Stimulated activated CD4-positive, alpha-beta T cell treated with anti-CD3 and anti-CD28 coated beads, TNF-alpha, amount 100 ng/mL, for 1 hour (primary cell): Measurements from ENCODE around the gene SART3.
"Not testable (repeated sequence)": the region's sequence is repeated elsewhere in the genome, so short reads cannot be mapped to it uniquely, and the experiment has no call there.

Source experiments
- DNase-seq, 3 donors: peaks; one replicate each; pipeline ENCODE4 v3.0.0-alpha.2; 2020; ENCODE audit warnings: low read depth in 3 of 3, low spot score in 1 of 3

Gene SART3

GRCh38 chr12:108581311-108582227, 20.6 kb upstream of the SART3 start:
- no peak for DNase-seq

GRCh38 chr12:108580531-108580930, 19.6 kb upstream of the SART3 start:
- DNase-seq = no peak

GRCh38 chr12:108578813-108579212, 17.8 kb upstream of the SART3 start:
- no peak for DNase-seq

GRCh38 chr12:108578264-108578663, 17.3 kb upstream of the SART3 start:
- DNase-seq = no peak

- DNase-seq = no peak
Measured at GRCh38 chr12:108577458-108577857, 16.5 kb upstream of the SART3 start.

GRCh38 chr12:108576660-108577234, 15.8 kb upstream of the SART3 start:
- no peak for DNase-seq

- no peak for DNase-seq
Measured at GRCh38 chr12:108575199-108575912, 14.4 kb upstream of the SART3 start.

- DNase-seq = not testable (repeated sequence)
Measured at GRCh38 chr12:108574276-108574675, 13.3 kb upstream of the SART3 start.

GRCh38 chr12:108573317-108573716, 12.3 kb upstream of the SART3 start:
- DNase-seq = no peak

GRCh38 chr12:108572166-108572790, 11.3 kb upstream of the SART3 start:
- no peak for DNase-seq

GRCh38 chr12:108571609-108572165, 10.7 kb upstream of the SART3 start:
- no peak for DNase-seq

GRCh38 chr12:108570743-108571608, 10.0 kb upstream of the SART3 start:
- DNase-seq = no peak

- peak in 1 of 3 donors; percentile 27 for DNase-seq
Measured at GRCh38 chr12:108568338-108569154, 7.6 kb upstream of the SART3 start.

GRCh38 chr12:108567406-108568337, 6.7 kb upstream of the SART3 start:
- no peak for DNase-seq

GRCh38 chr12:108566452-108566851, 5.5 kb upstream of the SART3 start:
- DNase-seq = no peak

GRCh38 chr12:108565976-108566375, 5.0 kb upstream of the SART3 start:
- peak; percentile 27 to 53 (median 37) for DNase-seq

GRCh38 chr12:108565146-108565545, 4.2 kb upstream of the SART3 start:
- no peak for DNase-seq

- no peak for DNase-seq
Measured at GRCh38 chr12:108564724-108565123, 3.8 kb upstream of the SART3 start.
